Calu3 (cell line): ENCODE results near the gene SLC7A5. TPM values are rescaled to one million over a fixed set of nuclear protein-coding genes. Genes with fewer than 3 reads are reported as not detected.
A peak's percentile ranks its signal among the peaks of the same experiment; 100 is the strongest.

Experiments
- BruUV-seq: library from RNA; stranded (reverse); fragments of 400-500 nt; replicated peaks from 2 replicates; lab custom pipeline; 2021; lab: Mats Ljungman, UMichigan
- CTCF ChIA-PET: fragments of 300-600 bp; sonication (Branson Sonifier 250); formaldehyde crosslinking; loops from one replicate; lab custom pipeline; 2022; ENCODE audit warnings: antibody characterized with exemption; lab: Charles Lee
- DNase-seq: peaks from one replicate; pipeline ENCODE4 v3.0.0; 2022
- H3K27ac Mint-ChIP-seq: one replicate; pipeline ENCODE4 v1.8.0; 2022; ENCODE audit warnings: mixed read lengths; ENCODE audit not compliant: unreplicated experiment
- H3K27me3 Mint-ChIP-seq: one replicate; pipeline ENCODE4 v1.8.0; 2022; ENCODE audit warnings: mixed read lengths; ENCODE audit not compliant: unreplicated experiment
- H3K36me3 Mint-ChIP-seq: one replicate; pipeline ENCODE4 v1.8.0; 2022; ENCODE audit warnings: mild to moderate bottlenecking, moderate library complexity, mixed read lengths; ENCODE audit not compliant: insufficient read depth, unreplicated experiment
- H3K4me1 Mint-ChIP-seq: one replicate; pipeline ENCODE4 v1.8.0; 2022; ENCODE audit warnings: mild to moderate bottlenecking, low read depth, mixed read lengths; ENCODE audit not compliant: unreplicated experiment
- H3K4me3 Mint-ChIP-seq: one replicate; pipeline ENCODE4 v1.8.0; 2022; ENCODE audit warnings: mild to moderate bottlenecking, low read depth, moderate library complexity, mixed read lengths; ENCODE audit not compliant: unreplicated experiment
- H3K9me3 Mint-ChIP-seq: one replicate; pipeline ENCODE4 v1.8.0; 2022; ENCODE audit warnings: low read depth, mixed read lengths; ENCODE audit not compliant: unreplicated experiment
- CTCF ChIP-seq: fragments of 200-600 bp; IDR thresholded peaks from one replicate; pipeline ENCODE4 v1.8.0; 2022; ENCODE audit warnings: antibody characterized with exemption; ENCODE audit not compliant: unreplicated experiment
- intact Hi-C: fragments of 100-400 bp; cut with micrococcal nuclease; formaldehyde crosslinking; loops from one replicate; pipeline ENCODE4 v1.10.0; 2022; ENCODE audit not compliant: unreplicated experiment
- total RNA-seq: library from RNA; stranded (reverse); gene quantifications from 2 replicates; pipeline ENCODE4 v1.2.3, GENCODE V29; 2022

SLC7A5 gene
- total RNA-seq, 1 experiment from 2014 or later, result 501 TPM

GRCh38 chr16:87847785-87848675 lies 21.3 kb downstream of the SLC7A5 start:
- Mint-ChIP-seq H3K4me1 (peaks cover 31% of the 10 kb centered on the region), H3K27ac (peak overlapping the region; percentile 70), H3K27me3 (no peaks in the 10 kb centered on the region), H3K4me3 (no peak overlapping the region), H3K9me3 (no peaks in the 10 kb centered on the region), H3K36me3 (peaks cover 99% of the 10 kb centered on the region)
- BruUV-seq, result no TSS peak
- intact Hi-C loops, result no loop called here
- DNase-seq, result no peak
- CTCF ChIA-PET, result interaction anchor here (1.0 to 2.4 kb wide), 2 partner anchors 69 kb away, joined by 3 to 9 read pairs; no protein-coding TSS in a partner anchor
- no peak for TF ChIP-seq CTCF

- Mint-ChIP-seq H3K36me3 (peaks cover 99% of the 10 kb centered on the region), H3K27me3 (no peaks in the 10 kb centered on the region), H3K9me3 (no peaks in the 10 kb centered on the region), H3K4me1 (peaks cover 25% of the 10 kb centered on the region), H3K27ac (no peak overlapping the region), H3K4me3 (no peak overlapping the region)
- CTCF ChIA-PET, result interaction anchor here (1.0 kb wide), 2 partner anchors 20 to 68 kb away, joined by 3 to 4 read pairs; no protein-coding TSS in a partner anchor
- intact Hi-C loops, result no loop called here
- no TSS peak for BruUV-seq
- TF ChIP-seq CTCF, result no peak
- DNase-seq, result no peak
These were observed 21.9 kb downstream of the SLC7A5 start for GRCh38 chr16:87847467-87847784.

GRCh38 chr16:87846705-87847466 lies 22.4 kb downstream of the SLC7A5 start:
- TF ChIP-seq CTCF, result no peak
- Mint-ChIP-seq H3K9me3 (no peaks in the 10 kb centered on the region), H3K36me3 (peaks cover 99% of the 10 kb centered on the region), H3K27me3 (no peaks in the 10 kb centered on the region), H3K4me3 (no peak overlapping the region), H3K27ac (no peak overlapping the region), H3K4me1 (peaks cover 23% of the 10 kb centered on the region)
- no peak for DNase-seq
- intact Hi-C loops, result no loop called here
- CTCF ChIA-PET, result interaction anchor here (1.0 kb wide), 2 partner anchors 19 to 68 kb away, joined by 3 to 4 read pairs; no protein-coding TSS in a partner anchor
- BruUV-seq, result no TSS peak

- intact Hi-C loops, result no loop called here
- H3K27me3 Mint-ChIP-seq, result no peaks in the 10 kb centered on the region
- BruUV-seq, result no TSS peak
- H3K36me3 Mint-ChIP-seq, result peaks cover 99% of the 10 kb centered on the region
- peaks cover 20% of the 10 kb centered on the region for H3K4me1 Mint-ChIP-seq
- no peaks in the 10 kb centered on the region for H3K9me3 Mint-ChIP-seq
- H3K27ac Mint-ChIP-seq, result no peak overlapping the region
- TF ChIP-seq CTCF, result no peak
- no peak for DNase-seq
- H3K4me3 Mint-ChIP-seq, result no peak overlapping the region
- CTCF ChIA-PET, result interaction anchor here (1.0 to 1.1 kb wide), 2 partner anchors 25 to 67 kb away, joined by 3 to 4 read pairs; no protein-coding TSS in a partner anchor
These were observed 23.3 kb downstream of the SLC7A5 start for GRCh38 chr16:87845807-87846619.
